Neural progenitor cell (in vitro differentiated cells): ENCODE results near the gene CDK10.

Source experiments
- EZH2phosphoT487 ChIP-seq: fragments of 200-600 bp; sonication (generic); IDR thresholded peaks from 2 replicates; pipeline ENCODE4 v1.6.1; 2017; ENCODE audit warnings: antibody characterized with exemption
- TF ChIP-seq, protein P1 (sequence below): fragments of 200-600 bp; sonication (generic); IDR thresholded peaks from 2 replicates; pipeline ENCODE4 v1.5.1; 2017; ENCODE audit warnings: antibody characterized with exemption, mild to moderate bottlenecking

DNA sequence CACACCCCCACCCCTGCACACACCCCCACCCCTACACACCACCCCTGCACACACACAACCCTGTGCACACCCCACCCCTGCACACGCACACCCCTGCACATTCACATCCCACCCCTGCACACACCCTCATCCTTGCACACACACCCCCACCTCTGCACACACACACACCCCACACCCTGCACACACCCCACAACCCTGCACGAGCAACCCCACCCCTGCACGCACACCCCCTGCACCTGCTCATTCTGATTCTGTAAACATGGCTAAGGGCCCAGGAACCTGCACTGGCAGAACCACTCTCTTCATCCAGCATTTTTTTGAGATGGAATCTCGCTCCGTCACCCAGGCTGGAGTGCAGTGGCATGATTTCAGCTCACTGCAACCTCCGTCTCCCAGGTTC lies 47.1 kb upstream of the CDK10 start:
- TF ChIP-seq, protein P1, sequence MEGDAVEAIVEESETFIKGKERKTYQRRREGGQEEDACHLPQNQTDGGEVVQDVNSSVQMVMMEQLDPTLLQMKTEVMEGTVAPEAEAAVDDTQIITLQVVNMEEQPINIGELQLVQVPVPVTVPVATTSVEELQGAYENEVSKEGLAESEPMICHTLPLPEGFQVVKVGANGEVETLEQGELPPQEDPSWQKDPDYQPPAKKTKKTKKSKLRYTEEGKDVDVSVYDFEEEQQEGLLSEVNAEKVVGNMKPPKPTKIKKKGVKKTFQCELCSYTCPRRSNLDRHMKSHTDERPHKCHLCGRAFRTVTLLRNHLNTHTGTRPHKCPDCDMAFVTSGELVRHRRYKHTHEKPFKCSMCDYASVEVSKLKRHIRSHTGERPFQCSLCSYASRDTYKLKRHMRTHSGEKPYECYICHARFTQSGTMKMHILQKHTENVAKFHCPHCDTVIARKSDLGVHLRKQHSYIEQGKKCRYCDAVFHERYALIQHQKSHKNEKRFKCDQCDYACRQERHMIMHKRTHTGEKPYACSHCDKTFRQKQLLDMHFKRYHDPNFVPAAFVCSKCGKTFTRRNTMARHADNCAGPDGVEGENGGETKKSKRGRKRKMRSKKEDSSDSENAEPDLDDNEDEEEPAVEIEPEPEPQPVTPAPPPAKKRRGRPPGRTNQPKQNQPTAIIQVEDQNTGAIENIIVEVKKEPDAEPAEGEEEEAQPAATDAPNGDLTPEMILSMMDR, result no peak
- no peak for TF ChIP-seq EZH2phosphoT487
